HepG2 (cell line): Measurements from ENCODE around the gene KLHL3.

Source experiments
- CTCF ChIP-seq: sonication (generic); formaldehyde crosslinking; IDR thresholded peaks from 2 replicates; pipeline ENCODE4 v1.5.0; 2020; ENCODE audit warnings: mild to moderate bottlenecking, missing genetic modification reagents, moderate library complexity
- TF ChIP-seq, protein P1 (sequence below): sonication (generic); formaldehyde crosslinking; IDR thresholded peaks from 2 replicates; pipeline ENCODE4 v1.4.0; 2020; ENCODE audit warnings: missing genetic modification reagents, mild to moderate bottlenecking, borderline replicate concordance

- TF ChIP-seq, protein P1, sequence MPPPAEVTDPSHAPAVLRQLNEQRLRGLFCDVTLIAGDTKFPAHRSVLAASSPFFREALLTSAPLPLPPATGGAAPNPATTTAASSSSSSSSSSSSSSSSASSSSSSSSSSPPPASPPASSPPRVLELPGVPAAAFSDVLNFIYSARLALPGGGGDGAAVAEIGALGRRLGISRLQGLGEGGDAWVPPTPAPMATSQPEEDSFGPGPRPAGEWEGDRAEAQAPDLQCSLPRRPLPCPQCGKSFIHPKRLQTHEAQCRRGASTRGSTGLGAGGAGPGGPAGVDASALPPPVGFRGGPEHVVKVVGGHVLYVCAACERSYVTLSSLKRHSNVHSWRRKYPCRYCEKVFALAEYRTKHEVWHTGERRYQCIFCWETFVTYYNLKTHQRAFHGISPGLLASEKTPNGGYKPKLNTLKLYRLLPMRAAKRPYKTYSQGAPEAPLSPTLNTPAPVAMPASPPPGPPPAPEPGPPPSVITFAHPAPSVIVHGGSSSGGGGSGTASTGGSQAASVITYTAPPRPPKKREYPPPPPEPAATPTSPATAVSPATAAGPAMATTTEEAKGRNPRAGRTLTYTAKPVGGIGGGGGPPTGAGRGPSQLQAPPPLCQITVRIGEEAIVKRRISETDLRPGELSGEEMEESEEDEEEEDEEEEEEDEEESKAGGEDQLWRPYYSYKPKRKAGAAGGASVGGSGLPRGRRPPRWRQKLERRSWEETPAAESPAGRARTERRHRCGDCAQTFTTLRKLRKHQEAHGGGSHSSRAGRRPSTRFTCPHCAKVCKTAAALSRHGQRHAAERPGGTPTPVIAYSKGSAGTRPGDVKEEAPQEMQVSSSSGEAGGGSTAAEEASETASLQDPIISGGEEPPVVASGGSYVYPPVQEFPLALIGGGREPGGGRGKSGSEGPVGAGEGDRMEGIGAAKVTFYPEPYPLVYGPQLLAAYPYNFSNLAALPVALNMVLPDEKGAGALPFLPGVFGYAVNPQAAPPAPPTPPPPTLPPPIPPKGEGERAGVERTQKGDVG, result no peak
- no peak for TF ChIP-seq CTCF (CRISPR knock-in tag)
Measured at GRCh38 chr5:137708796-137709559, 26.9 kb downstream of the KLHL3 start.
